B cell (primary cell): ENCODE data around the gene NPHP4. TPM values are rescaled to one million over a fixed set of nuclear protein-coding genes. Genes with fewer than 3 reads are reported as not detected.

ENCODE experiments used
- ATAC-seq: fragments of 200-7000 bp; cut with Tn5 transposase; one replicate; pipeline ENCODE4 v1.10.0; 2021; ENCODE audit warnings: low read depth, mild to moderate bottlenecking, moderate number of reproducible peaks, moderate library complexity
- CTCF ChIA-PET: fragments of 350-600 bp; sonication (Branson Sonifier 250); formaldehyde crosslinking; loops from one replicate; lab custom pipeline; 2021; ENCODE audit warnings: antibody characterized with exemption, inconsistent platforms; lab: Charles Lee
- POLR2A ChIA-PET: fragments of 350-600 bp; sonication (Branson Sonifier 250); formaldehyde crosslinking; loops from one replicate; lab custom pipeline; 2021; ENCODE audit warnings: antibody characterized with exemption; lab: Charles Lee
- DNase-seq: peaks from one replicate; pipeline ENCODE4 v3.0.0; 2013
- H2AFZ ChIP-seq: 2 replicates; pipeline ENCODE4 v1.6.1; 2012; ENCODE audit warnings: mild to moderate bottlenecking, low read depth, low read length; ENCODE audit not compliant: insufficient read depth, poor library complexity, severe bottlenecking
- H3K27ac ChIP-seq, 2 donors: 1 replicate in 1 of 2; 2 replicates in 1 of 2; pipeline ENCODE4 v1.5.1; 2012 to 2013; ENCODE audit warnings: low read length in 2 of 2, mild to moderate bottlenecking in 2 of 2, moderate library complexity in 1 of 2
- H3K27me3 ChIP-seq, 4 experiments: fragments of 200-600 bp in 1 of 4; sonication (generic) in 1 of 4; replicated peaks in 1 of 4; 1 replicate in 2 of 4; 2 replicates in 2 of 4; pipeline versions ENCODE4 v1.6.1 to v1.7.0; 2013 to 2016; ENCODE audit warnings: low read length in 3 of 4, mild to moderate bottlenecking in 2 of 4, mixed read lengths in 1 of 4, moderate library complexity in 1 of 4; ENCODE audit not compliant: insufficient read depth in 4 of 4, control insufficient read depth in 3 of 4; ENCODE audit errors: control extremely low read depth in 1 of 4
- H3K36me3 ChIP-seq, 2 experiments: replicated peaks in 1 of 2; 1 replicate in 1 of 2; 2 replicates in 1 of 2; pipeline versions ENCODE4 v1.6.1 to v1.7.1; 2013; ENCODE audit warnings: low read length in 1 of 2; ENCODE audit not compliant: insufficient read depth in 2 of 2, control insufficient read depth in 1 of 2; ENCODE audit errors: control extremely low read depth in 1 of 2, extremely low read depth in 1 of 2
- H3K4me1 ChIP-seq, 2 donors: fragments of 200-600 bp in 1 of 2; sonication (generic) in 1 of 2; 1 replicate in 1 of 2; 2 replicates in 1 of 2; pipeline versions ENCODE4 v1.5.1 to v1.6.1; 2013 to 2017; ENCODE audit warnings: low read length in 2 of 2; ENCODE audit not compliant: control insufficient read depth in 2 of 2, insufficient read depth in 2 of 2
- H3K4me2 ChIP-seq: replicated peaks from 2 replicates; pipeline ENCODE3; 2012; ENCODE audit warnings: mild to moderate bottlenecking, low read depth, low read length; ENCODE audit not compliant: poor library complexity, severe bottlenecking
- H3K4me3 ChIP-seq, 5 experiments: fragments of 200-600 bp in 1 of 5; sonication (generic) in 1 of 5; 1 replicate in 3 of 5; 2 replicates in 2 of 5; pipeline versions ENCODE4 v1.5.1 to v1.7.0; 2011 to 2016; ENCODE audit warnings: low read length in 4 of 5, mild to moderate bottlenecking in 4 of 5, low read depth in 2 of 5, control low read depth in 1 of 5, moderate library complexity in 1 of 5; ENCODE audit not compliant: insufficient read depth in 1 of 5; ENCODE audit errors: control extremely low read depth in 1 of 5, extremely low read depth in 1 of 5
- H3K79me2 ChIP-seq: fragments of 200-600 bp; sonication (generic); one replicate; pipeline ENCODE4 v1.6.0; 2016; ENCODE audit warnings: low read length; ENCODE audit not compliant: control insufficient read depth, insufficient read depth
- H3K9ac ChIP-seq: fragments of 200-600 bp; sonication (generic); 2 replicates; pipeline ENCODE4 v1.6.1; 2017; ENCODE audit warnings: mild to moderate bottlenecking, low read length, moderate library complexity
- H3K9me3 ChIP-seq, 3 donors: one replicate each; pipeline versions ENCODE4 v1.6.1 to v1.7.1; 2013; ENCODE audit warnings: low read length in 2 of 3; ENCODE audit not compliant: control insufficient read depth in 2 of 3, insufficient read depth in 1 of 3; ENCODE audit errors: control extremely low read depth in 1 of 3
- H4K20me1 ChIP-seq: 2 replicates; pipeline ENCODE4 v1.6.0; 2012; ENCODE audit warnings: mild to moderate bottlenecking, low read length; ENCODE audit not compliant: insufficient read depth, control insufficient read depth, poor library complexity, severe bottlenecking
- H3K27ac Mint-ChIP-seq: one replicate; pipeline ENCODE4 v1.8.0; 2021; ENCODE audit warnings: mixed read lengths
- H3K27me3 Mint-ChIP-seq: one replicate; pipeline ENCODE4 v1.8.0; 2021; ENCODE audit warnings: mixed read lengths
- H3K4me1 Mint-ChIP-seq: one replicate; pipeline ENCODE4 v1.8.0; 2021; ENCODE audit warnings: mixed read lengths
- H3K4me3 Mint-ChIP-seq: one replicate; pipeline ENCODE4 v1.8.0; 2021; ENCODE audit warnings: mixed read lengths
- H3K9me3 Mint-ChIP-seq: one replicate; pipeline ENCODE4 v1.8.0; 2022; ENCODE audit warnings: mixed read lengths; ENCODE audit not compliant: insufficient read depth
- EZH2 ChIP-seq: IDR thresholded peaks from 2 replicates; pipeline ENCODE4 v1.6.1; 2012; ENCODE audit warnings: borderline replicate concordance, low read depth, mild to moderate bottlenecking, moderate library complexity, low read length; ENCODE audit not compliant: insufficient read depth, poor library complexity, severe bottlenecking
- WGBS: methylation state at CpG from one replicate; pipeline ENCODE4 v1.1.5; 2013; ENCODE audit warnings: missing lambda C conversion rate; ENCODE audit not compliant: insufficient coverage; 5-methylcytosine and 5-hydroxymethylcytosine counted together
- intact Hi-C: fragments of 100-400 bp; cut with micrococcal nuclease; formaldehyde crosslinking; loops from one replicate; pipeline ENCODE4 v1.10.0; 2022
- polyA plus RNA-seq: library from polyadenylated mRNA; depleted of rRNA; stranded (reverse); fragments of >200 nt; gene quantifications from 2 replicates; pipeline ENCODE4 v1.2.3, GENCODE V29; 2012
- total RNA-seq, 2 donors: library from RNA; stranded (reverse); fragments of 120-200 nt in 1 of 2; gene quantifications; 1 replicate in 1 of 2; 2 replicates in 1 of 2; pipeline versions ENCODE4 v1.2.3 to v1.2.4, GENCODE V29; 2013 to 2022
- TF ChIP-seq, protein P1 (sequence below): fragments of 200-600 bp; IDR thresholded peaks from one replicate; pipeline ENCODE4 v1.8.0; 2022; ENCODE audit warnings: antibody characterized with exemption, mild to moderate bottlenecking

NPHP4 gene
- total and polyA plus RNA-seq, 2 donors (not counting 1 experiment from before 2014, with no cell fraction given): 6.5 to 14.8 TPM

DNA sequence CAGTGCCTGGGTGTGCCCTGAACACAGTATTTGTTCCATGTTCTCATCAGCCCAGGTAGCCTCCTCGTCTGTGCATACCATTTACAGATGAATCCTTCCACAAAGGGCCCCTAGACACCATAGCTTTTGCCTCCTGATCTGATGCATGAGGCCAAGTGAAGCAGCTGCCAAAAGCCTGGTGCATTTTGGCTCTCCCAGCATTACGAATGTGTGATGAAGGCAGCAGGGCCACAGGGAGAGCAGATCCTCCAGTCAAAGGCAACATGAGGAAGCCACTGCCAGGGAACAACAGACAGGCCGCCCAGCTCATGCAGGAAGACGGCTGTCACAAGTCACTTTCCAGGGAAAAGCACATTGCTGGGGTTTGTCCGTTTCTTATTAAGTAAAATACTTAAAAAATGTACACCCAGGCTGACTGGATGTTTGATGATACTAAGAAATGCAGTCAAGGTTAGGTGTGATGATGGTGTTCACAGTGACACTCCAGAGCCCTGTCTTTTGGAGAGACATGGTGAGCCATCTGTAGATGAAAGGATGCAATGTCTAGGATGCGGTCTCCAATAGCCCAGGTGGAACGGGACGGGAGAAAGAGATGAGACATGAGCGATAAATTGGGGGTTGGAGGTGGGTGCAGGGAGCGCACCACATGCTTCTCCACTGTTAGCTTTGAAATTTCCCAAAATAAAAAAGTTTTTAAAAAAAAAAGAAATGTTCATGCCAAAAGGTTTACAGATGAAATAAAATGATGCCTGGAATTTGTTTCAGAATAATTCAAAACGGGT is 48.7 kb downstream of the NPHP4 start:
- no peaks in the 10 kb centered on the region for H3K4me1 ChIP-seq
- H3K27me3 ChIP-seq: no peaks in the 10 kb centered on the region
- H3K9ac ChIP-seq: no peak overlapping the region
- no peak overlapping the region for H3K27ac Mint-ChIP-seq
- no peak overlapping the region for H2AFZ ChIP-seq
- TF ChIP-seq EZH2: no peak
- TF ChIP-seq, protein P1, sequence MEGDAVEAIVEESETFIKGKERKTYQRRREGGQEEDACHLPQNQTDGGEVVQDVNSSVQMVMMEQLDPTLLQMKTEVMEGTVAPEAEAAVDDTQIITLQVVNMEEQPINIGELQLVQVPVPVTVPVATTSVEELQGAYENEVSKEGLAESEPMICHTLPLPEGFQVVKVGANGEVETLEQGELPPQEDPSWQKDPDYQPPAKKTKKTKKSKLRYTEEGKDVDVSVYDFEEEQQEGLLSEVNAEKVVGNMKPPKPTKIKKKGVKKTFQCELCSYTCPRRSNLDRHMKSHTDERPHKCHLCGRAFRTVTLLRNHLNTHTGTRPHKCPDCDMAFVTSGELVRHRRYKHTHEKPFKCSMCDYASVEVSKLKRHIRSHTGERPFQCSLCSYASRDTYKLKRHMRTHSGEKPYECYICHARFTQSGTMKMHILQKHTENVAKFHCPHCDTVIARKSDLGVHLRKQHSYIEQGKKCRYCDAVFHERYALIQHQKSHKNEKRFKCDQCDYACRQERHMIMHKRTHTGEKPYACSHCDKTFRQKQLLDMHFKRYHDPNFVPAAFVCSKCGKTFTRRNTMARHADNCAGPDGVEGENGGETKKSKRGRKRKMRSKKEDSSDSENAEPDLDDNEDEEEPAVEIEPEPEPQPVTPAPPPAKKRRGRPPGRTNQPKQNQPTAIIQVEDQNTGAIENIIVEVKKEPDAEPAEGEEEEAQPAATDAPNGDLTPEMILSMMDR: no peak
- no peak overlapping the region for H3K27ac ChIP-seq
- no peaks in the 10 kb centered on the region for H4K20me1 ChIP-seq
- ATAC-seq (no peak), DNase-seq (no peak)
- ChIA-PET POLR2A (no interaction called here), CTCF (no interaction called here)
- H3K27me3 Mint-ChIP-seq: no peaks in the 10 kb centered on the region
- H3K79me2 ChIP-seq: no peaks in the 10 kb centered on the region
- intact Hi-C loops: no loop called here
- no peak overlapping the region for H3K4me2 ChIP-seq
- H3K9me3 Mint-ChIP-seq: no peaks in the 10 kb centered on the region
- no peak overlapping the region for H3K4me3 ChIP-seq
- H3K9me3 ChIP-seq: no peaks in the 10 kb centered on the region
- 94% methylated on average over 8 of the region's 11 CpGs for WGBS
- no peaks in the 10 kb centered on the region for H3K4me1 Mint-ChIP-seq
- no peak overlapping the region for H3K4me3 Mint-ChIP-seq
- no peaks in the 10 kb centered on the region for H3K36me3 ChIP-seq

DNA sequence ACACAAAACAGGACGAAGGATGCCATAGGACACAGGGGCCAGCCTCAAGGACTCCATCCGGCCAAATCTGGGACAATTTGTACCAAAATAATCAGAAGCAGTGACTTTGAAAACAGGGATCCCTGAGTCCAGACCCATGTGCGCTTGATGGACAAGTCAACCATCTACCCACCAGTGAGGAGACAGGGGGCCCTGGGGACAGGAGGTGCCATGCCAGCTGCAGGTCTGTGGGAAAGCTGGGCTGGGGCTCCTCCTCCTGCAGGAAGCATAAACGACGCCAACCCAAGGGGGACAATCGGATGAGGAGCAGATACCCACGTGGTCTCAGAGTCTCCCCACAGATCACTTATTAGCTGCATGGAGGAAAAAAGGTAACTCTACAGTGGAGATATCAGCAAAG is 50.6 kb downstream of the NPHP4 start:
- TF ChIP-seq, protein P1: no peak
- no peak for TF ChIP-seq EZH2
- CTCF ChIA-PET: no interaction called here
- Histone ChIP-seq H3K9me3 (no peaks in the 10 kb centered on the region), H3K27ac (no peak overlapping the region), H3K4me2 (no peak overlapping the region), H3K36me3 (no peaks in the 10 kb centered on the region), H3K4me3 (no peak overlapping the region), H3K27me3 (no peaks in the 10 kb centered on the region), H3K4me1 (no peaks in the 10 kb centered on the region), H2AFZ (no peak overlapping the region), H3K9ac (no peak overlapping the region), H3K79me2 (no peaks in the 10 kb centered on the region), H4K20me1 (no peaks in the 10 kb centered on the region)
- POLR2A ChIA-PET: no interaction called here
- WGBS: 100% methylated on average over 5 of the region's 7 CpGs
- intact Hi-C loops: no loop called here
- Mint-ChIP-seq H3K4me1 (no peaks in the 10 kb centered on the region), H3K27me3 (no peaks in the 10 kb centered on the region), H3K27ac (no peak overlapping the region), H3K9me3 (no peaks in the 10 kb centered on the region), H3K4me3 (no peak overlapping the region)
- DNase-seq: no peak
- no peak for ATAC-seq
